Rectal smooth muscle tissue (tissue), 1 donor: ENCODE data around the gene CNTN4.

Experiments
- H3K27ac ChIP-seq: one replicate; pipeline ENCODE4 v1.7.0; 2013; ENCODE audit warnings: low read depth, low read length, inconsistent platforms
- H3K27me3 ChIP-seq: one replicate; pipeline ENCODE4 v1.7.0; 2013; ENCODE audit warnings: low read length; ENCODE audit not compliant: control insufficient read depth, insufficient read depth
- H3K36me3 ChIP-seq: one replicate; pipeline ENCODE4 v1.7.0; 2013; ENCODE audit warnings: low read length; ENCODE audit not compliant: control insufficient read depth, insufficient read depth
- H3K4me1 ChIP-seq: one replicate; pipeline ENCODE4 v1.7.0; 2013; ENCODE audit warnings: low read length; ENCODE audit not compliant: control insufficient read depth, insufficient read depth
- H3K4me3 ChIP-seq: one replicate; pipeline ENCODE4 v1.7.0; 2013; ENCODE audit warnings: low read length
- H3K9ac ChIP-seq: one replicate; pipeline ENCODE4 v1.7.0; 2013; ENCODE audit warnings: low read length

CNTN4 gene

GRCh38 chr3:2303566-2303965, 204.9 kb downstream of the CNTN4 start:
- no peaks in the 10 kb centered on the region for H3K36me3 ChIP-seq
- no peaks in the 10 kb centered on the region for H3K4me1 ChIP-seq
- H3K9ac ChIP-seq = no peak overlapping the region
- H3K27me3 ChIP-seq = no peaks in the 10 kb centered on the region
- no peak overlapping the region for H3K4me3 ChIP-seq
- H3K27ac ChIP-seq = no peak overlapping the region

- H3K4me3 ChIP-seq = no peak overlapping the region
- no peaks in the 10 kb centered on the region for H3K4me1 ChIP-seq
- H3K27me3 ChIP-seq = no peaks in the 10 kb centered on the region
- H3K9ac ChIP-seq = no peak overlapping the region
- H3K27ac ChIP-seq = no peak overlapping the region
- H3K36me3 ChIP-seq = no peaks in the 10 kb centered on the region
Observed at GRCh38 chr3:2311022-2311421, 212.4 kb downstream of the CNTN4 start.

DNA sequence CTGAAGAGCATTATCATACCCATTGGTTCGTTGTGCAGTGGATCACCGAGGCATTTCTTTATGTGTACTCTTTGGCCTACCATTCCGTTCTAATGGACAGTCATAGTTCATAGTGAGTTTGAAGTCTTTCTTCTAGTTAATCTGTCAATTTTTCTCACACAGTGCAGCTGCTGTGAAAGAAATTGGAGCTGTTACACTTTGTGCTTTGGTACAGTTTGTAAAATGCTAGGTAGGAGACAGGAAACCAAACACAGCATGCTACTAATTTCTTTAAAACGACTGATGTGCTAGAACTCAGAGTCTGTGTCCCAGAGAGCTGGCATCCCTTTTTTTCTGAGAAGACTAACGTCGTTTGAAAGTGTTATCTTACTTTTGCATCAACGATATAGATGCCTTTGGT, 218.9 kb downstream of the CNTN4 start:
- Histone ChIP-seq H3K27ac (no peak overlapping the region), H3K4me1 (no peaks in the 10 kb centered on the region), H3K4me3 (no peak overlapping the region), H3K9ac (no peak overlapping the region), H3K27me3 (no peaks in the 10 kb centered on the region), H3K36me3 (no peaks in the 10 kb centered on the region)

GRCh38 chr3:2334921-2335320, 236.3 kb downstream of the CNTN4 start:
- Histone ChIP-seq H3K36me3 (no peaks in the 10 kb centered on the region), H3K9ac (no peak overlapping the region), H3K4me1 (no peaks in the 10 kb centered on the region), H3K27ac (no peak overlapping the region), H3K27me3 (no peaks in the 10 kb centered on the region), H3K4me3 (no peak overlapping the region)

DNA sequence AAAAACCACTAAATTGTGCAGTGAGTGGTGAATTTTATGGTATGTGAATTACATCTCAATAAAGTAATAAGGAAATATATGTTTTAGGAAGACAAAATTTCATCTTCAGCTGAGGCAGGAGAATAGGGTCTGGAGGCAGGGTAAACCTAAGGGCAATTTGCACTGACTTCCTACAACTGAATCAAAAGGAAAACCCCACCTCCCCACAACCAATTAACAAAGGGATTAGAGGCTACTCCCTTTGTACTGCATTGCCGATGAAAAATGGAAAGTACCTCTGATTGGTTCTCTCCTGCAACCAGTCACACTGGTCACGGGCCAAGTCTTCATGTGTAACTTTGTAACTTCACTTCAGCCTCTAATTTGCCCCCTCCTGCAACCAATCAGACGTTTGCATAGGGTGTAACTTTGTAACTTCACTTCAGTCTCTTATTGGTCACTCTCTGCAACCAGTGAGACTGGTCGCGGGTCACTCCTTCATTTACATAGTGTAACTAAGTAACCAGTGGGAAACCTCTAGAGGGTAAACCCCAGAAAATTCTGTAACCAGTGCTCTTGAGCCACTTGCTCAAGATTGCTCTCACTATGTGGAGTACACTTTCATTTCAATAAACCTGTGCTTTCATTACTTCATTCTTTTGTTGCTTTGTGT, 244.5 kb downstream of the CNTN4 start:
- Histone ChIP-seq H3K9ac (no peak overlapping the region), H3K36me3 (no peaks in the 10 kb centered on the region), H3K4me1 (no peaks in the 10 kb centered on the region), H3K27me3 (no peaks in the 10 kb centered on the region), H3K27ac (no peak overlapping the region), H3K4me3 (no peak overlapping the region)

GRCh38 chr3:2352134-2352762, 253.6 kb downstream of the CNTN4 start:
- H3K27me3 ChIP-seq = no peaks in the 10 kb centered on the region
- H3K4me3 ChIP-seq = no peak overlapping the region
- H3K27ac ChIP-seq = no peak overlapping the region
- H3K9ac ChIP-seq = no peak overlapping the region
- no peaks in the 10 kb centered on the region for H3K4me1 ChIP-seq
- H3K36me3 ChIP-seq = no peaks in the 10 kb centered on the region

DNA sequence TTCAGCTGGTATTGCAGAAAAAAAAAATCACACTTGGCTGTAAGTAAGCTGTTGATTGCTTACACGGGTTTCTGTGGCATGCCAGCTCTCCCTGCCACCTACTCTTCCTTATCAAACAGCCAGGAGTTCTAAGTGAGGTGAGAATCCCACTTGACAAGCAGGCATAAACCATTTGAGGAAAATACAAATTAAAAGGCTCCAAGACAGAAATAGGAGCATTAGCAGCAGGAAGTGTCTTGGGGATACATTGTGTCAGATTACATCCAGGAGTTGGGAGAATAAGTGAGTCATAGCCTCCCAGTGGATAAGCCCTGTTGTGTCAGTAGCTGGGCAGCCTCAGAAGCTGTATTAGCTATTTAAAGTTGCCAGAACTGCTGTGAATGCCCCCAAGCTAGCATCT, 256.0 kb downstream of the CNTN4 start:
- Histone ChIP-seq H3K4me3 (no peak overlapping the region), H3K36me3 (no peaks in the 10 kb centered on the region), H3K9ac (no peak overlapping the region), H3K27me3 (no peaks in the 10 kb centered on the region), H3K27ac (no peak overlapping the region), H3K4me1 (no peaks in the 10 kb centered on the region)

DNA sequence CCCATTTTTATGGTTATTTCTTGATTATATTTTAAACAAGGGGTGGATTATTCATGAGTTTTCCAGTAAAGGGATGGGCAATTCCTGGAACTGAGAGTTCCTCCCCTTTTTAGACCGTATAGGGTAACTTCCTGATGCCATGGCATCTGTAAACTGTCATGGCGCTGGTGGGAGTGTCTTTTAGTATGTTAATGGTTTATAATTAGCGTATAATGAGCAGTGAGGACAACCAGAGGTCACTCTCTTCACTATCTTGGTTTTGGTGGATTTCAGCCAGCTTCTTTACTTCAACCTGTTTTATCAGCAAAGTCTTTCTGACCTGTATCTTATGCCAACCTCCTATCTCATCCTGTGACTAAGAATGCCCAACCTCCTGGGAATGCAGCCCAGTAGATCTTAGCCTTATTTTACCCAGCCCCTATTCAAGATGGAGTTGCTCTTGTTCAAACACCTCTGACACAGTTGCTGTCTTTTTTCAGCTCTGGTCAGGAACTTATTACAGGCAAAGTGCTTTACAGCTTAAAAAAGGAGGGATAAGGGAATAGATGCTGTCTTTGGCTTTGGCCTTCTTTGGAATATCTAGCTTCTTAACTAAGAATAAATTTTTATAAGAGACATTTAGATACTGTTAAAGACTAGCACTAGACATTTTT, 257.8 kb downstream of the CNTN4 start:
- Histone ChIP-seq H3K36me3 (no peaks in the 10 kb centered on the region), H3K27ac (no peak overlapping the region), H3K9ac (no peak overlapping the region), H3K4me3 (no peak overlapping the region), H3K27me3 (no peaks in the 10 kb centered on the region), H3K4me1 (no peaks in the 10 kb centered on the region)

DNA sequence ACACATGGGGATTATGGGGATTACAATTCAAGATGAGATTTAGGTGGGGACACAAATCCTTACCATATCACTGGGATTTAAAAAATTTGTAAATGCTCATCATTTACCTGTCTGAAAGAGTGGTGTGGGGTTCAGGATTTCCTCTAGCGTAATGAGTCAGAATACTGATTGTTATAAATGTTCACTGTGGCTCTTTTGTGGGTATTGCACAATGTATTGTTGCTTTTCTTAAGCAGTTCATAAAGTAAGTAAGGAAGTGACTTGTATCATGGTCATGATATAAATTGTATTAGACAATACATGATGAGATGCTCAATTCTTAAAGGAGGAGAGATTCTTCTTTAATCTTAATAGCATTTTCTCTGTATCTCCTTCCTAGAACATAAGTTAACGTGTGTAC, 262.1 kb downstream of the CNTN4 start:
- H3K9ac ChIP-seq = no peak overlapping the region
- no peak overlapping the region for H3K4me3 ChIP-seq
- no peaks in the 10 kb centered on the region for H3K36me3 ChIP-seq
- H3K27me3 ChIP-seq = no peaks in the 10 kb centered on the region
- H3K27ac ChIP-seq = no peak overlapping the region
- no peaks in the 10 kb centered on the region for H3K4me1 ChIP-seq

- Histone ChIP-seq H3K36me3 (no peaks in the 10 kb centered on the region), H3K27me3 (no peaks in the 10 kb centered on the region), H3K4me1 (no peaks in the 10 kb centered on the region), H3K4me3 (no peak overlapping the region), H3K27ac (no peak overlapping the region), H3K9ac (no peak overlapping the region)
Observed at GRCh38 chr3:2362122-2362521, 263.5 kb downstream of the CNTN4 start.

DNA sequence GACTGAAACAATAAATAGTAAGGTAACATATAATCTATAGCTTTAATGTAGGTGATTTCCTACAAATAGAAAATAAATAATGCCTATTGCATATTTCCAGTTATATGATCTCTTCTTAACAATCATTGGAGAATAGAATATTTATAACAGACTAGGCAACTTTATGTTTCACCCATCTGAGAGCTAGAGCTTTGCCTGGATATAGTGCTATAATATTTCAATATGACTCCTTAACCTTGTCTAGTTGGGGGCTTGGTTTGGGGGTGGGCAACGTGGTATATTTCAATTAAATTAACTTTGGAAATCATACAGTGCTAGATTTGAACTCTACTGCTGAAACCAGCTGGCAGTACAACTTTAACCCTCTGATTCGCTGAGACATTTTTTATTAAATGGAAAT, 265.2 kb downstream of the CNTN4 start:
- Histone ChIP-seq H3K9ac (no peak overlapping the region), H3K27me3 (no peaks in the 10 kb centered on the region), H3K4me3 (no peak overlapping the region), H3K4me1 (no peaks in the 10 kb centered on the region), H3K27ac (no peak overlapping the region), H3K36me3 (no peaks in the 10 kb centered on the region)

DNA sequence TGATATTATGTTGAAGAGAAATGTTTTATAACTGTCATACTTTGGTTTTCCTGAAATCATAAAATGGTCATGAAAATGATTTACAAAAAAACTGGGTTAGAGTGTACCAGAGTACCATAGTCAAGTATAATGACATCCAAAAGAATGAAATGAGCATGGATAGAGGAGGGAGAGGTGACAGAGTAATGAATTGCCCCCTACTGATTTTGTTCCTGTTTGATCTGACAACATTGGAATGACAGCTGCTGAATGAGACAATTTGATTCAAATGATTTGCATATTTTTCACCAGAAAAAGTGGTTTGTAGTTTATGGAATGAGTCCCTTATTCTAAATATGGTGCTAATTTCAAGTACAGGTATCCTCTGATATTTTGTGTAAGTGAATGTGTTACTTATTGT, 271.7 kb downstream of the CNTN4 start:
- H3K9ac ChIP-seq = no peak overlapping the region
- H3K4me3 ChIP-seq = no peak overlapping the region
- no peak overlapping the region for H3K27ac ChIP-seq
- H3K4me1 ChIP-seq = no peaks in the 10 kb centered on the region
- H3K36me3 ChIP-seq = no peaks in the 10 kb centered on the region
- H3K27me3 ChIP-seq = no peaks in the 10 kb centered on the region

GRCh38 chr3:2372306-2372705, 273.6 kb downstream of the CNTN4 start:
- no peak overlapping the region for H3K27ac ChIP-seq
- no peaks in the 10 kb centered on the region for H3K36me3 ChIP-seq
- no peak overlapping the region for H3K4me3 ChIP-seq
- no peaks in the 10 kb centered on the region for H3K4me1 ChIP-seq
- no peak overlapping the region for H3K9ac ChIP-seq
- H3K27me3 ChIP-seq = no peaks in the 10 kb centered on the region
